ENCODE data around the gene IMMP2L.

IMMP2L gene

DNA sequence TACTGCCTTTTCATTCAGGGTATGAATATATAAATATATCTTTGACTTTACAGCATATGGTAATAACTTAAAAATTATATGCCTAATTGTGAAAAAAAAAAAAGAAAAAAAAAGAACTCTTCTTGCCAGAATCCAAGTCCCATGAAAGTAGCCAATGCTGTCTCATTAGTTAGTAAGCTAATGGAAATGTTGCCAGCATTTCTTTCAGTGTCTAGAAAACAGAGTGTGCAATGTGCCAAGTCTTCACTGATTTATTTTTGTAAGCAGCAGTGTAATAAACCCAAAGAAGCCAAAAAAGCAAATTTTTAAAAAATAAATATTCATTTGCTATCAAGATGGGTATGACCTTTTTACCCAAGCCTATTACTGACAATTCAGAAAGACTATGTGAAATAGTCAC lies 502.5 kb downstream of the IMMP2L start:
- DNase-seq = no peak

DNA sequence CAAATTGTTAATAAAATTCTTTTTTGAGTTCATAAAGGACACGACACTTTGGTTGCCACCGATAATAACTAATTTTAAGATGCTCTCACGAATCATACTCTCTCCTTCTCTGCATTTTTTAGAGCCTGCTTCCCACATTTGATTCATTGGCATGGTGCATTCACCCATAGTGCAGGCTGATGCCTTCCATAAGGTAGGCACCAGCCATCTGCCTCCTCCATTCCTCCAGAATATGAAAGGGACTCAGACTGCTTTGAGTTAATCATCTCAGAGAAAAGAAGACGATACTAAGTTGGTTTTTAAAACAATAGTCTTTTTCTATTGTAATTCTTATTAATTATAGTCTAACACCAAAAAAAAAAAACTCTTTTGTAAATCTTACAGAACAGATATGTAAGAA lies 505.2 kb downstream of the IMMP2L start:
- no peak for DNase-seq

DNA sequence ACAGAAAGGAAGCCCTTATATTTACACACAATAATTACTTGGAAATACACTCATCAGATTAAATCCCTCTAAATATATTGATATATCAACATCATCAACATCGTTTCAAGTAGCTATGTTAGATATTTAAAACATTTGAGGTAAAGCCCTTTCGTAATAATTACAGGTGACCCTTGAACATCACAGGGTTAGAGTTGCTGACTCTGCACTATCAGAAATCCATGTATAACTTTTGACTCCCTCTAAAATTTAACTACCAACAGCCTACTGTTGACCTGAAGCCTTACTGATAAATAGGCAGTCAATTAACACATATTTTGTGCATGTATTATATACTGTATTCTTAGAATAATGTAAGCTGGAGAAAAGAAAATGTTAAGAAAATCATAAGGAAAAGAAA lies 505.9 kb downstream of the IMMP2L start:
- DNase-seq = no peak

DNA sequence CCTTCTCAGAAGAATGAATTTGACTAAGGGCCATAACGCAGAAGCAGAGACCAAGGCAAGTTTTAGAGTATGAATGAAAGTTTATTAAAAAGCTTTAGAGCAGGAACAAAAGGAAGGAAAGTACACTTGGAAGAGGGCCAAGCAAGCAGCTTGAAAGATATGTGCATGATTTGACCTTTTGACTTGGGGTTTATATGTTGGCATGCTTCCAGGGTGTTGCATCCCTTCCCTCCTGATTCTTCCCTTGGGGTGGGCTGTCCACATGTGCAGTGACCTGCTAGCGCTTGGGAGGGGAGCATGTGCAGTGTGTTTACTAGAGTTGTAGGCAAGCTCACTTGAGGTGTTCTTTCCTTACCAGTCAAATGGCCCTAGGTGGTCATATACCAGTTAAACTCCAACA lies 509.3 kb downstream of the IMMP2L start:
- DNase-seq = no peak

DNA sequence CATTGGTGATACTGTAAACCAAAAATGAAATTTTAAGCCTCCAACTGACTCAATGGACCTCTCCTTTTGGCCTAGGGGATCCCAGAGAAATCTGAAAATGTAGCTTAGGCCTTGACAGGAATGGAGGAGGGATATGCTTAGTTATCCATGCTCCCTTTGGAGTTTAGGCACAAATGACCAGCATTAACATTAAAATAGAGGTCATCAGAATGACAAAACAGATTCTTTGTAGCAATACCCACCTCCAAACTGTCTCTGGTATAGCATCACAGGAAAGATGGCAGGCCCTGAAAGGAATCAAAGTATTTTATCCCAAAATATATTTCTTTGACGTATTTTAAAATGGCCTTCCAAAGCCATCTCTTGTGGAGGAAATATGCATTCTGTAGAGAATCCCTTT lies 510.5 kb downstream of the IMMP2L start:
- DNase-seq = no peak

DNA sequence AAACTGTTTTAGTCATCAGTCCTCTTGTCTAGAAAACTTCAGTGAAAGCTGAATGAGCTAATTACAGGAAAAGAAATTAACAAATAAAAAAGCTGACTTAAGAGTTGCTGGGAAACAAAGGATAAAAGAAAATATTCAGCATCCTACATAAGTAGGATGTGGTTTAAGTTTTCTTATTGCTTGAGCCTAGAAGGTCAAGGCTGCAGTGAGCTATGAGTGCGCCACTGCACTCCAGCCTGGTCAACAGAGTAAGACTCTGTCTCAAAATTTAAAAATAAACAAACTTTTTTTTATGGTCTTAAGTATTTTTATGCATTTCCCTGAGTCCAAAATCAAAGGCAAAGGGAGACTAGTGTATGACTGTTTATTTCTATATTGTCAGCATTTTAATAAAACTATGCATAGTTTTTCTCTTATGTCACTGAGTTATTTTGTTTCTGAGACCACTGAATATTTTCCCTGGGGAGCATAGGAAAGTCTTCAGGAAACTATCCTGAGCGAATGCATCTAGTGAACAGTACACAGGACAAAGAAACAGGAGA lies 511.3 kb downstream of the IMMP2L start:
- no peak for DNase-seq

DNA sequence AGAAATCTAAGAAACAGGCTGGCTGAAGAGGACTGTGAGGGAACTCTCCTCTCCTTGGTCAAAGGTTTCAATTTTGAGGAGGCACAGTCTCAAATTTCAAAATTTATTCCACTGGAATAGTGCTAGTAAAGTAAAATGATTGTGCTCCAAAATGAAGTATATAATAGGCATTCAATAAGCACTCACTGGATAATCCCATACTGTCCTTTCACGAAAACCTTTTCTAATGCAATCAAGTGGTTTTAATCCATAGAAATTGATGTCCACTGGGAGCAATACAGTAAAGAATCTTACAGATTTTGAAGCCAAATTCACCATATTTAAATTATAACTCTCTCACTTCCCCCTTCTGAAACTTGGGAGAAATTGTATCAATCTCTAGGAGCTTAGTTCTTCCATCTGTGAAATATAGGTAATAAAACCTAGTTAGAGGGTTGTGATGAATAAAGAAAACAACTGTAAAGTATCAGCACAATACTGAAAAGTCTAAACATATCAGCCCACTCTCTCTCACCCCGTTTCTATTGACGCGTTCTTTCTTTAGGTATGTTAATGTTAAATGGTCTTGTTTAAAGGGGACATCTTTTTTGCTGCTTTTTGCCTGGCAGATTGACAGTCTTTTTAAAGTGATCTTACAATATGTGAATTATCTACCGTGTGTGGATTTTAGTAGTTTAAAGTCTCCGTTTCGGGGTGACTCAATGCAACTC lies 512.2 kb downstream of the IMMP2L start:
- DNase-seq = no peak

DNA sequence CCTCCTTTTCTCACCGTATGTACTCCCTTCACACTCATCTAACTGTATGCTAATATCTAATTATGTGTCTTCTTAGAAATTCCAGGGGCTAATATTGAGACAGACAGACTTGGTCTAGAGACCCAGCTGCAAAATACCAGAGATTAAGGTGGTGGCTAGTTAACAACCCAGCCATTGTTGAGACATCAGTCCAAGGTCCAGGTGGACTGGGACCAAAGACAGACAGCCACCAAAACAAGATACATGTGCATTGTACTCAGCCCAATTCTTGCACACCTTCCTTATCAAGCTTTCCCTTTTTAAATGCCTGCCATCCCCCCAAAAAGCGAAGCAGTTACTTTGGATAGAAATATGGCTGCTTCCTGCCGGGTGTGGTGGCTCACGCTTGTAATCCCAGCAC lies 514.7 kb downstream of the IMMP2L start:
- no peak for DNase-seq

DNA sequence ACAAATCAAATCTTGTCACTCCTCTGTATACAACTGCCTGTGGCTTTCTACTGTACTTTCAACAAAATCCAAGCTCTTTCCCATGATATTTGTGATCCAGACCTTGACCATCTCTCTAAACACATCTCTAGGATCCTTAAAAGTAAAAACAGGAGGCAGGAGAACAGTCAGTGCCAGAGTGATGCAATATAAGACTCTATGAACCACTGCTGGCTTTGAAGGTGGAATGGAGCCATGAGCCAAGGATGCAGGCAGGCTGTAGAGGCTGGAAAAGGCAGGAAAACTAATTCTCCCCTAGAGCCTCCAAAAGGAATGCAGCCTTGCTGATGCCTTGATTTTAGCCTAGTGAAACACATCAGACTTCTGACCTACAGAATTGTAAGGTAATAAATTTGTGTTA lies 516.8 kb downstream of the IMMP2L start:
- no peak for DNase-seq

DNA sequence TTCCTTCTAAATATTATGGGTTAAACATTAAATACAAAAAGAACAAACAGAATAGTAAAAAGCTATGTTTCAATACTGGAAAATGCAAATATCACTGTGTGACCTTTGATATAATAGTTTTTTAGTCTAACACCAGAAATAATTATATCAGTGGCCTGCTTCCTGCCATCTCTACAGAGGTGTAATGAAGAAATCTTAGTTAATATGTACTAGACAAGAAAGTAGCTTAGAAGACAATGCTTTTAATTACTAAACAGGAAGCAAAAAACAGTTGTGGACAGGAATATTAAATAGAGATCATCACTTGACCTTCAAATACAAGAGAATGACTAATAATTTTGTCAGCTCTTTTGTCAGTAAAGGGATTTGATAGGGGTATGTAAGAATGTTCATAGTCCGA lies 518.7 kb downstream of the IMMP2L start:
- no peak for DNase-seq

DNA sequence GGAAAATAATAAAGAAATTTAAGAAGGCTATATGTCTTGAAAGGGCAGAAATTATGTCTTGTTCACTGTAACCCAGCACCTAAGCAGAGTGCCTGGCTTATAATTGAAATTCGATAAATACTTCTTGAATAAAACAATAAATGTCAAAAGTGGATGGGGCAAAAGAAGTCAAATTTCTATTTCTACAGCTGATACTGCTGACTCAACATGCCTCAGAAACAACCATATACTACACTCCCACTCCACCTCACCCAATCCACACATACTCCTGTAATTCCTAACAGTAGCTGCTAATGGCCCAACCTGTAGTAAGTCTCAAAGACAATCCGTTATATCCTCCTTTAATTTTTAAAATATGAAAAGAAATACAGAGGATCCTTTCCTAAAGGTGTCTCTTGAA lies 519.5 kb downstream of the IMMP2L start:
- DNase-seq = no peak

DNA sequence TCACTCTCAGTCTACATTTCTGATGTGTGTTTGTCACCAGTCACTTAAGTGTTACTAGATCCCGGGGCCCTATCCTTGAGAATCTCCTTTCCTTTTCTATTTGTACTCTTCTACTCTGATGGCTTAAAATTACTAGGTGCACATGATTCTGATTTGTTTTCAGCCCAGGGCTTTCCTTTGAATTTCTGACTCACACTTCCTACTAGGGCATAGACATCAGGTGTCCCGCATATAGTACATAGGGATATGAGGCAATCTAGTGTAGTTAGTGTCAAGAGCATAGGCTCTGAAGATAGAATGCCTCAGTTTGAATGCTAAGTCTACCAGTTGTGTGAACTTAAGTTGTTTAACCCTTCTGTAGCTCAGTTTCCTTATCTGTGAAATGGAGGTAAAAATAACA lies 520.7 kb downstream of the IMMP2L start:
- DNase-seq = no peak

DNA sequence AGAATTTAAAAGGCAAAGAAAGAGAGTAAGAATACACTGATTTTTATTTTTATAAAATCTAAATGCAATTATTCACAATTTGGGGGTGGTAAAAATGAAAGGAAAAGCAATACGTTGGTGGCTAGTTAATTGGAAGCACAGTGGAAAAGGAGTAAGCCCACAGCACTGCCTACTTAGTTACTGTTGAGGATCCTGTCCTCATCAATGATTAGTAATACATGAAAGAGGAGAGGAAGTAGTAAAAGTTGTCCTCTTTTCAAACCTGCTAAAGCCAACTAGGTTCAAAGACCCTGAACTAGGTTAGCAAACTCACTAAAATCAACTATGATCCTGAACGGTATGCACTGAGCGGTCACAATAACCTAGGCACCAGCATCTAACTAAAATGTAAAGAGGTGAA lies 524.1 kb downstream of the IMMP2L start:
- no peak for DNase-seq

DNA sequence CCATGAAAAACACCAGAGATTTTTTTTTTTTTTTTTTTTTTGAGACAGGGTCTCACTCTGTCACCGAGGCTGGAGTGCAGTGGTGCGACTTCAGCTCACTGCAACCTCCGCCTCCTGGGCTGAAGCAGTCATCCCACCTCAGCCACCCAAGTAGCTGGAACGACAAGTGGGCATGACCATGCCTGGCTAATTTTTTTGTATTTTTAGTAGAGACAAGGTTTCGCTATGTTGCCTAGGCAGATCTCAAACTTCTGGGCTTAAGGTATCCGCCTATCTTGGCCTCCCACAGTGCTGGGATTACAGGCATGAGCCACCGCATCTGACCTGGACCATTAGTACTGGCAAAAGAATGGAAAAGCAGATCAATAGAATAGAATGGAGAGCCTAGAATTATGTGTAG lies 530.4 kb downstream of the IMMP2L start:
- no peak for DNase-seq

DNA sequence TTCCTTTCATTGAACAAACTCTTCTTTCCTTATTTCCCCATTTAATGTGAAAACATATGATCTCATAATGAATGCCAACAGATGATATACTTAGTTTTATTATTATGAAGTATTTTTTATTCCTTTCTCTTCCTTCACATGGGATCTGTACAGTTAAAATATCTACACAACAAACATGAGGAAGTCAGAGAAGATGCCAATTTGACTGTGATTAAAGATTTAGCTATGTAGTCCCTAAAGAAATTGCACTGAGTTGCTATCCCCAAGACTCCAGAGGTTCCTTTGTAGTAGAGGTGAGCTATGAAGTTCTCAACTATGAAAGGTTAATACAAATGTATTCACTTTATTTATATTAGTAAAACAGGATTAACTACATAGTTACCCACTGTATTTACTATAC lies 532.0 kb downstream of the IMMP2L start:
- DNase-seq = no peak

DNA sequence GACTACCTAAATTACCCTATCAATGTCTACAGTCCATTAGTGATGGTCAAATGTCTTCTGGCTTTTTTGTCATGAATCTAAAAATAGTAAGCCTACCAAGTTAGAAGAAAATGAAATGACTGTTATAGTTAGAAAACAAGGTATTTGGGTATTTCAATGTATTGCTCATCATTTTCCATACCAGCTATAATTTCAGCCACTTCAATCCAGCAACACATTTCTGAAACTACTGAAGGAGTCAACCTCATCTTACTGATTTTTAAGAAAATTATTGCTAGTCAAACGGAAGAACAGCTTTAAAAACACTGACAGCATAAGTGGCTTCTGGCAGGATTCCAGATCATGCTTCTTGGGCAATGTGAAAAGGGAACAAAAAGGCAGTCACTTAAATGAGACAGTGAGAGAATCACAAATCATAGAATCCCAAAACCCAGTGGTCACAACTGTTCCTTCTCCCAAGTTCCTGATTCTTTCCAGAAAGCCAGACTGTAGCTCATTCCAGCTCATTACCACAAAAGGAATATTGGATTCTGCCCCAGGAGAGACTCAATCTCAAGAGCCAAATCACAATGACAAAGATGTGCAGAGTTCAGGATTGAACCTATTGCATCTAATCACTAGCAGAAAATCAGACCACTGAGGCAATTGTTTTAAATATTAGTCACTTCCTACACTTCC lies 532.6 kb downstream of the IMMP2L start:
- no peak for DNase-seq

DNA sequence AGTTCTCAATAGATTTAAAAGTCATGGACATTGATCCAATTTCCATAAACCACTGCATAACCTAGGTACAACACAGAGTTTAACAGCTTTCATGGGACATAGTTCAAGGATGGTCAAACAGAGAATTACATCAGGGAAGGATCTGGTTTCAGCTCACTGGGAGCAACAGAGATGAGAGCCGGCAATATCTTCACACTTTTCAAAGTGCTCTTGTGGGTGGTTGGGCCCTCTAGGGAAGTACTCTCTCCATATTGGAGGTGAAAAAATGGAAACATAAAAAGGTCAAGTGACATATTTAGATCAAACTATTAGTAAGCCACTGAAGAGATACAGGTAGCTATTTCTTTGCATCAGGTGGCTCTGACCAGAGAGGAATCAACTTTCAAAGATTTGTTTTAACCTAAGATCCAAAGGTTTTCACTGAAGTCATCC lies 533.1 kb downstream of the IMMP2L start:
- no peak for DNase-seq

DNA sequence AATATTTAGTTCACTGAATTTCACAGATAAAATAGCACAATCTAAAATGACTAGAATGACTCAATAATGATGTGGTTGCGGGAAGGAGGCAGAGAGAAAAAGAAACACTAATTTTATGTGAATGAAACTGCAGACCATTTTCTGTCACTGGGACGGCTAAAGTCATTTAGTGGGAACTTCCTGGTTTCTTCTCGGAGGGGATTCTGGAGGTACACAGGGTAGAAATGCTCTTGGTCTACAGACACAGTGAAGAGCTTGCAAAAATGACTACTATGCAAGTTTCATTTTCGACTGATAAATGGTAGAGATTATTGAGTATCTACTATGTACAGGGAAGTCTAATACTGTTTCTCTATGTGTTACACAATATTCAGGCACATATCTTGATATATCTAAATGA lies 534.9 kb downstream of the IMMP2L start:
- no peak for DNase-seq

DNA sequence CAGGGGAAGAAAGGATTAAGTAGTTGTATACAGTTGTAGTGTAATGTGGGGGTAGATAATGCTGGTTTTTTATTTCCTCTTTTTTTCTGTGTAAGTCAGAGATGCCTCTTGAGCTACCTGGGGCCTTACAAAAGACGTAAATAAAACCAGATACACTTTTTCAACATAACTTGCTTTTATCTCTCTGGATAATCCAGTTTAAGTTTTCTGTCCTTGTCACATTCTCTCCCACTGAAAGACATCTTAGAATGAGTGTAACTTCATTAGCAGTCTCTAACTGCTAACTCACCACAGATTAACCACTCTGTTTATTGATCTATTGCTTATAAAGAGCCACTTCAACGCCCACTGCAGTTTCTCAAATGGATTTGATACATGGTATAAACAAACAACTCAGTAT lies 535.5 kb downstream of the IMMP2L start:
- no peak for DNase-seq

DNA sequence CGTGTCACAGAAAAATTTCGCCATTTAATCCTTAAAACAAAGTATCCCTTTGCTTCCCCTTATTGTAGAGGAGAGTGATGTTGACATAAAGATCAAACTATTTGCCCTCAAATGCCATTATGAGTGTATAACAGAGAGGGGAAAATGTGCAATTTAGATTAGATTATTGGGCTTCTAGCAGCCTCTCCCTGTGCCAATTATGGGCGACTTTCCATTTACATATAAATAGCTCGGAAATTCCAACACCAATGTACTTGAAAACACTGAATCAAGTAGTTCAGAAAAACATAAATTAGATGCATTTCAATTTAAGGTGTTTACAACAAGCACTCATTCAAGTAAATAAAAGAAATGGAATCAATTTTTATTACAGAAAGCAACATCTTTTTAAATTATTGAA lies 535.9 kb downstream of the IMMP2L start:
- DNase-seq = no peak

DNA sequence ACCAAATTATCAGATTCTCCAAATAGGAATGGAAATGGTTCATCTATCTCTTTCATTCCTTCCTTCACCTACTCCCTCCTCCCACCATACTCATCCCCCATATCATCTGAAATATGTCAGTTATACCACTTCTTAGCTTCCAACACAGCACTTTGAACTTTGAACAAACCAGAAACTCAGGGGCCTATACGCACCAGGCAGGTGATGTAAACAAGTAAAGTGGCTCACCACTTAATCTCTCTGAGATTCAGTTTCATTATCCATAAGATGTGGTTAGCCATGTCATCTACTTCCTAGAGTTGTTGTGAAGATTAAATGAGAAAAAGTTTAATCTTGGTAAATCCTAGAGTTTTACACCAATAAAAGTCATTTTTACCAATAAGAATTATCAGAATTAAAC lies 537.3 kb downstream of the IMMP2L start:
- DNase-seq = no peak

DNA sequence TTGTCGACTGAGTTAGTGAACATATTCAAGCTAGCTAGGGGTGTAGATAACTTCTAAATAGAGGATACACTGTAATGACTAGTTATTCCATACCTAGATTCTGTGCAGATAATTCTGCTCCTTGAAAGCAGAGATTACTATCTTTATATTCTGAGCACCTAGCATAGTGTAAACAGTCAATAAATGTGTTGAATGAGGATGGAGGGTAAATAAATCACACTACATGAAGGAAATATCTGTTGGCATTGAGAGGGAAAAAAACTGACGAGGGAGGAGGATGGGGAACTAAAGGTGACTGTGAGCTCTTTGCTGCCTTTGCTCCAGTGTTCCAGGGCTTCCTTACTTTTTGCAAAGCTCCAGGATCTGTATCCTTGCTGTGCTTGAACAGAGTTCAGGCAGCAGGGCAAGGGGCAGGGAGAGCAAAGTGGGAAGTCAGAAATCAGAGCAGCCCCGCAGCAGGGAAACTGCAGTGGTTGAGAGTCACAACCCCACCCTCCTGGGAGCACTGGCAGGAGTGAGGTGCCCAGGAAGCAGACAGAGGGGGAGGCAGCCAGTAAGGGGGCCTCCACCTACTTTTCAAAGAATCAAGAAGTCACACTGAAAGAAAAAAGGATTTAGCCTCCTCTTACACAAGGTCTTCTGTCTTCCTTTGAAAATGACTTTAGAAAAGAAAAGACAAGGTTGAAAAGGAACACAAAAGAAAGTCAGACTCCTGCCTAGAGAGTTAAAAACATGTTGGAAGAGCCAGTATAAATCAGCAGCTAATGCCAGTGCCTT lies 543.1 kb downstream of the IMMP2L start:
- DNase-seq = no peak

DNA sequence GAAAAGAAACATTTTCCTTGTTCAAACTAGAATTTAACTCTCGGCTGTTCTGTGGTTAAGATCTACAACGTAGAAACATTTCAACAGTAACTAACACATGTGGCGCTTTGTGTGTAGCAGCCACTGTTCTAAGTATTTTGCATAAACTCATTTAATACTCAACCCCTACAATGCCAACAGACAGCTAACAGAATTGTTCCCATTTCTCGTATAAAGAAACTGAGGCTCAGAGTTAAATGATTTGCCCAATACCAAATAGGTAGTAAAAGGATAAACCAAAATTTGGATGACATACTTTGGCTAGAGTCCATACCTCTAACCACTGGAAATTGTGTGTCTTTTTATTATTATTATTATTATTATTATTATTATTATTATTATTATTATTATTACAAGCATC lies 543.8 kb downstream of the IMMP2L start:
- no peak for DNase-seq

DNA sequence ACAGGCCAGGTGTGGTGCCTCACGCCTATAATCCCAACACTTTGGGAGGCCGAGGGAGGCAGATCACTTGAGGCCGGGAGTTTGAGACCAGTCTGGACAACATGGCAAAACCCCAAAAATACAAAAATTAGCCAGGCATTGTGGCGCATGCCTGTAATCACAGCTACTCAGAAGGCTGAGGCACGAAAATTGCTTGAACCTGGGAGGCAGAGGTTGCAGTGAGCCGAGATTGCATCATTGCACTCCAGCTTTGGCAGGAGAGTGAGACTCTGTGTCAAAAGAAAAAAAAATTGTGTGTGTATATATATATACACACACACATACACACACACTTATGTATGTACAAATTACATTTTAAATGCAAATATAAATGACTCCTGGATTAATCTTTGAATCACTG lies 548.2 kb downstream of the IMMP2L start:
- DNase-seq = no peak
